Measurements from ENCODE around the gene ABCA3.
"Not testable (repeated sequence)": the region's sequence is repeated elsewhere in the genome, so short reads cannot be mapped to it uniquely, and the experiment has no call there.

Gene ABCA3

DNA sequence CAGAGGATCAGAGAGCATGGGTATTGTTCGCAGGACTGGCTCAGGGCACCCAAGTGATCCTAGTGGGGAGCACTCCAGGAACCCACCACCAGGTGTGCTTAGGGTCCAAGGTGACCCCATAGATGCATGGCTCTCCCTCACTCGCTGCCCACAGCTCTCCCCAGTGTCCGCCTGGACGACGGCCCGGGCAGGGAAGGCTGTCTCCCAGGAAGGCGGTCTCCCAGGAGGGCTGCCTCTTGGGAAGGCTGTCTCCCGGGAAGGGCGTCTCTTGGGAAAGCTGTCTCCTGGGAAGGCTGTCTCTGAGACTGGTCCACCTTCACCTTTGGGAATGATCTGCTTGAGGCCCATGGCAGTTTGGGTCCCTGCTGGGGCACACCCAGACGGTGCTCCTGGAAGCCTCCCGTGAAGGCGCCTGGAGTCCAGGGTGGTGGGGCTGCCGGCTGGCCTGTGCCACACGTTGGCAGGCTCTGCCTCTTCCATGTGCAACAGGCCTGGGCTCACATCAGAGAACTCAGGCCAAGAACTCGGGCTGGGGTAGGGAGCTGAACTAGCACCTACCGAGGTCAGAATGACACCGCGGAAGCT, 94.1 kb downstream of the ABCA3 start:
- DNase-seq (ENCODE audit: low read depth in 1 of 2, low spot score in 1 of 2): no peak
- in situ Hi-C loops (cut with HindIII; ENCODE audit: low pct_unique_long_range_greater_than_20kb, low sequenced_read_pairs): no loop called here
- no peak for TF ChIP-seq JUND (IDR thresholded peaks at IDR 0.05; ENCODE audit: low read depth)

GRCh38 chr16:2244926-2245795, 95.4 kb downstream of the ABCA3 start:
- in situ Hi-C loops (cut with HindIII; ENCODE audit: low pct_unique_long_range_greater_than_20kb, low sequenced_read_pairs): no loop called here
- no peak for TF ChIP-seq JUND (IDR thresholded peaks at IDR 0.05; ENCODE audit: low read depth)
- DNase-seq (ENCODE audit: low read depth in 1 of 2, low spot score in 1 of 2): no peak

GRCh38 chr16:2244301-2244700, 96.2 kb downstream of the ABCA3 start:
- no peak for DNase-seq (ENCODE audit: low read depth in 1 of 2, low spot score in 1 of 2)
- in situ Hi-C loops (cut with HindIII; ENCODE audit: low pct_unique_long_range_greater_than_20kb, low sequenced_read_pairs): no loop called here
- no peak for TF ChIP-seq JUND (IDR thresholded peaks at IDR 0.05; ENCODE audit: low read depth)

DNA sequence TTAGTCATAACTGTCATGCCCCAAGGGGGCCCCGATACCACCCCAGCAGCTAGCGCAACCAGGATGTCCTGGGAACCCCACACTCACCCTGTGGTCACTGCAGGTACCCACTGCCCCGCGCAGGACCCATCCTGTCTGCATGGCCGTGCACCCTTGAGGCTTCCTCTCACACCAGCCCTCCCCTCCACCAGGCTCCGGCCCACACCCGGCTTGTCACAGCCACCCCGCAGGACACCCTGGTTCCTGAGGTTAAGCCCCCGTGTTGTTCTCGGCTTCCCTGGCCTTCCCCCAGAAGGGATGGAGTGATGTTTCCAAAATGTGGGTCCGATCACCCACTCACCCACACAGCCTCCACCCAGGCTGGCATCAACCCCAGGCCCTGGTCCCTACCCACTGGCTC, 96.7 kb downstream of the ABCA3 start:
- in situ Hi-C loops (cut with HindIII; ENCODE audit: low pct_unique_long_range_greater_than_20kb, low sequenced_read_pairs): no loop called here
- TF ChIP-seq JUND (IDR thresholded peaks at IDR 0.05; ENCODE audit: low read depth): no peak
- DNase-seq (ENCODE audit: low read depth in 1 of 2, low spot score in 1 of 2): no peak

DNA sequence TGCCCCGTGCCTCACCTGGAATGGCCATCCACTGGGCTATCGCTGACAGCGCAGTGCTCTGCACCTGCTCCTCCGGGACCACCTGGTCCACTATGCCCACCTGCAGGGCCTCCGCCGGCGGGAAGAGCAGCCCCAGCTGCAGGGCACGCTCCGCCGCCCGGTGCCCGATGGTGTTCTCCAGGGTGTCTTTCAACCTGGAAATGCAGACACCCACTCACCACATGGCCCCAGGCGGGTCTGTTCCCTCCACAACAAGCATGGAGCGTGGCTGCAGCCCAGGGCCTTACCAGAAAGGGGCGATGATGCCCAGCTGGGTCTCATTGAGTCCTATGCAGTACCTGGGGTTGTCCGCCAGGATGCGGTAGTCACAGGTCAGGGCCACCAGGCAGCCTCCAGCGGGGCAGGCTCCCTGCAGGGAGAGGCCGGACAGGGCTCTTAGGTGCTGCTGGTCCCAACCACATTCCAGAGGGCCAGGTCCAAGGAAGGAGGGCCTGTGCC, 97.4 kb downstream of the ABCA3 start:
- peak in 1 of 2 experiments; percentile 46 for DNase-seq (ENCODE audit: low read depth in 1 of 2, low spot score in 1 of 2)
- TF ChIP-seq JUND (IDR thresholded peaks at IDR 0.05; ENCODE audit: low read depth): no peak
- in situ Hi-C loops (cut with HindIII; ENCODE audit: low pct_unique_long_range_greater_than_20kb, low sequenced_read_pairs): no loop called here

- in situ Hi-C loops (cut with HindIII; ENCODE audit: low pct_unique_long_range_greater_than_20kb, low sequenced_read_pairs): no loop called here
- no peak for DNase-seq (ENCODE audit: low read depth in 1 of 2, low spot score in 1 of 2)
- TF ChIP-seq JUND (IDR thresholded peaks at IDR 0.05; ENCODE audit: low read depth): no peak
Measured at GRCh38 chr16:2242598-2242997, 97.9 kb downstream of the ABCA3 start.

DNA sequence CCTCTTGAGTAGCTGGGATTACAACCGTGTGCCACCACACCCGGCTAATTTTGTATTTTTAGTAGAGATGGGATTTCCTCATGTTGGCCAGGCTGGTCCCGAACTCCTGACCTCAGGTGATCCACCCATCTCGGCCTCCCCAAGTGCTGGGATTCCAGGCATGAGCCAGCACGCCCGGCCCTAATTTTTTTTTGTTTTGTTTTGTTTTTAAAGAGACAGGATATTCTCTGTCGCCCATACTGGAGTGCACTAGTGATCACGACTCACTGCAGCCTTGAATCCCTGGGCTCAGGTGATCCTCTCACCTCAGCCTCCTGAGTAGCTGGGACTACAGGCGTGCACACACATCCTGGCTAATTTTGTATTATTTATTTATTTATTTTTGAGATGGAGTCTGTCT, 100.2 kb downstream of the ABCA3 start:
- in situ Hi-C loops (cut with HindIII; ENCODE audit: low pct_unique_long_range_greater_than_20kb, low sequenced_read_pairs): not testable (repeated sequence)

GRCh38 chr16:2238838-2239675, 101.5 kb downstream of the ABCA3 start:
- TF ChIP-seq JUND (IDR thresholded peaks at IDR 0.05; ENCODE audit: low read depth): no peak
- in situ Hi-C loops (cut with HindIII; ENCODE audit: low pct_unique_long_range_greater_than_20kb, low sequenced_read_pairs): no loop called here
- DNase-seq (ENCODE audit: low read depth in 1 of 2, low spot score in 1 of 2): no peak

More for the DNA sequence above, 100.2 kb downstream of the ABCA3 start:
- not testable (repeated sequence) for DNase-seq (ENCODE audit: low read depth in 1 of 2, low spot score in 1 of 2)

DNA sequence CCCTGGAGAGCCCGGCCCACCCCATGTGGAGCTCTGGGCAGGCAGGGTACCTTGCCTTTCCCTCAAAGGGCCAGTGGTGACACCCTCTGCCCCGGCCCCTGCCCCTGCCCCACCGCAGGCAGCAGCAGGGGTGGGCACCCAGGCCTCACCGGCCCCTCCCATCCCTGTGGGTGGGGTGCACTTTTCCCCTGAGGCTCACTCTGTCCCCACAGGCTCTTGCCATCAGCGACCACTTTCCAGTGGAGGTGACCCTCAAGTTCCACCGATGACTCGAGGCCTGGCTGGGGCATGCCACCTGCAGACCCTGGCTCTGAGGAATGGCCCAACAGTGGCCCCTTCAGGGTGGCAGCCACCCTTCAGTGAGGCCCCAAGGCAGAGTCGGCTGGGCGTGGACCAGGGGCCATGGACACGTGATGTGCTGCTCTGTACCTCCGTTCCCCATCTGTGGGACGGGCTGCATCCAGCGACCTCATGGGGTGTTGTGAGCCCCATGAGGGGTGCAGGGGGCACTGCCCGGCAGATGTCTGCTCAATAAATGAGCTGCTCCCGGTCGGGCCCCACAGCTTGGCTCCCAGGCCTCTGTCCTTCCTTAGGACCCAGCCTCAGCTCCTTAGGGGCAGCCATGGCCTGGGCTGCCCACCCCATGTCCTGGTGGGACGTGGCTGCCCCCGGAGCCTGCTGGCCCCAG, 102.2 kb downstream of the ABCA3 start:
- TF ChIP-seq JUND (IDR thresholded peaks at IDR 0.05; ENCODE audit: low read depth): no peak
- in situ Hi-C loops (cut with HindIII; ENCODE audit: low pct_unique_long_range_greater_than_20kb, low sequenced_read_pairs): no loop called here
- DNase-seq (ENCODE audit: low read depth in 1 of 2, low spot score in 1 of 2): no peak

DNA sequence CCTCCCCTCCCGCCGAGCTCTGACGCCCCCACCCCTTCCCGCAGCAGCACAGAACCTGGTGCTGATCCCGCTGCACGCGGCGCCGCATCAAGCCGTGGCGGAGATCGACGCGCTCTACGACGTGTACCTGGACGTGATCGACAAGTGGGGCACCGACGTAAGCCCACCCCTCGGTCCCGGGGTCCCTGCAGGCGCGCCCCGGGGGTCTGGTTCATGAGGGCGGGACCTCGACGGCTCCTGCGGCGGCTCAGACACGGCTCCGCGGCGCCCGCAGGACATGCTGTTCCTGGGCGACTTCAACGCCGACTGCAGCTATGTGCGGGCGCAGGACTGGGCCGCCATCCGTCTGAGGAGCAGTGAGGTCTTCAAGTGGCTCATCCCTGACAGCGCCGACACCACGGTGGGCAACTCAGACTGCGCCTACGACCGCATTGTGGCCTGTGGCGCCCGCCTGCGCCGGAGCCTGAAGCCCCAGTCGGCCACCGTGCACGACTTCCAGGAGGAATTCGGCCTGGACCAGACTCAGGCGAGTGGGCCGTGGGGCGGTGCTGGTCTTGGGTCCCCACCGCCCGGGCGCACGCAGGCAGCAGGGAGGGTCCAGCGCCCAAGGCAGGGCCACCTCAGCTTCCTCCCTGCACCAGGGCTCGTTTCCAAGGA, 102.9 kb downstream of the ABCA3 start:
- in situ Hi-C loops (cut with HindIII; ENCODE audit: low pct_unique_long_range_greater_than_20kb, low sequenced_read_pairs): no loop called here
- TF ChIP-seq JUND (IDR thresholded peaks at IDR 0.05; ENCODE audit: low read depth): no peak
- no peak for DNase-seq (ENCODE audit: low read depth in 1 of 2, low spot score in 1 of 2)

- no peak for DNase-seq (ENCODE audit: low read depth in 1 of 2, low spot score in 1 of 2)
- TF ChIP-seq JUND (IDR thresholded peaks at IDR 0.05; ENCODE audit: low read depth): no peak
- in situ Hi-C loops (cut with HindIII; ENCODE audit: low pct_unique_long_range_greater_than_20kb, low sequenced_read_pairs): no loop called here
Measured at GRCh38 chr16:2237102-2237482, 103.4 kb downstream of the ABCA3 start.

Measured in T47D (cell line).